Glutamatergic neuron (in vitro differentiated cells): Measurements from ENCODE around the gene ADAMTS16. TPM values are rescaled to one million over a fixed set of nuclear protein-coding genes. Genes with fewer than 3 reads are reported as not detected.

Experiments
- DNase-seq: peaks from one replicate; pipeline ENCODE4 v3.0.0; 2022
- H3K27ac Mint-ChIP-seq: one replicate; pipeline ENCODE4 v1.8.0; 2020; ENCODE audit warnings: mild to moderate bottlenecking, mixed read lengths, inconsistent platforms; ENCODE audit not compliant: unreplicated experiment
- H3K27me3 Mint-ChIP-seq: one replicate; pipeline ENCODE4 v1.8.0; 2020; ENCODE audit warnings: mild to moderate bottlenecking, moderate library complexity, mixed read lengths, inconsistent platforms; ENCODE audit not compliant: unreplicated experiment
- H3K36me3 Mint-ChIP-seq: one replicate; pipeline ENCODE4 v1.8.0; 2020; ENCODE audit warnings: mild to moderate bottlenecking, mixed read lengths, inconsistent platforms; ENCODE audit not compliant: unreplicated experiment
- H3K4me1 Mint-ChIP-seq: one replicate; pipeline ENCODE4 v1.8.0; 2020; ENCODE audit warnings: mild to moderate bottlenecking, low read depth, mixed read lengths, inconsistent platforms; ENCODE audit not compliant: unreplicated experiment
- H3K4me3 Mint-ChIP-seq: one replicate; pipeline ENCODE4 v1.8.0; 2020; ENCODE audit warnings: mild to moderate bottlenecking, mixed read lengths, inconsistent platforms; ENCODE audit not compliant: unreplicated experiment
- H3K9me3 Mint-ChIP-seq: one replicate; pipeline ENCODE4 v1.8.0; 2020; ENCODE audit warnings: mild to moderate bottlenecking, moderate library complexity, mixed read lengths, inconsistent platforms; ENCODE audit not compliant: unreplicated experiment
- total RNA-seq: library from RNA; stranded (reverse); fragmentation: NEBNext Ultra II Directional; extraction: Animal tissue kit (Norgen Biotek cat#: 25700); gene quantifications from one replicate; pipeline ENCODE4 v1.2.1, GENCODE V29; 2021; ENCODE audit not compliant: unreplicated experiment
- TF ChIP-seq, protein P1 (sequence below): fragments of 200-600 bp; sonication (generic); IDR thresholded peaks from one replicate; pipeline ENCODE4 v1.5.0; 2021; ENCODE audit not compliant: partially characterized antibody, unreplicated experiment

Gene ADAMTS16
- total RNA-seq, 1 donor from 2014 or later: 4.8 TPM

DNA sequence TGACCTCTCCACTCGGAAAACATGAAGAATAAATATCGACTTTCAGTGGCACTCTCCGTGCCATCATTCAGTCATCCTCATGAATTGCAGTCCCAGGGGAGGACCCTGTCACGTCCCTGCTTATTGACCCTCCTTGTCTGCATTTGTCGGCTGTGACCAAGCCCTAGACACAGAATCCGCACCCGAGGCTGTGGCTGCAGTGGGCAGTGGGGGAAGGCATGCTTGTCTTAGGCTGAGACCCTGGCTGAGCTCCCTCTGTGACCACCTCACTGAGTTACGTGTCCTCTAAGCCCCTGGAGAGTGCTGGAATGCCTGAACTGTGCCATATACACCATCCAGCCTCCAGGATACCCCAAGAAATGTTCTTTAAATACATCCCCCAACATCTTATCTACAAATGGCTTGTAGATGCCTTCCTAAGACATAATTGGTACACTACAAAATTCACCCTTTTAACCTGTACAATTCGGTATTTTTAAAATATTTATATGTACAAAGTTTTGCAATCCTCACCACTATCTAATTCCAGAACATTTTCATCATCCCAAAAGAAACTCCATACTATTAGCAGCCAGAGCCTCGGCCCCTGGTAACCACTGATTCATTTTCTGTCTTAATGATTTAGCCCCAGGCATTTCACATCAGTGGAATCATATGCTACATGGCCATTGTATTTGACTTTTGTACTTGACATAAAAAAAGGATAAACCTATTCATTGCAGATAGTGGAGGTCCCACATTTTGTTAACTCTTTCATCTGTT, 201.6 kb downstream of the ADAMTS16 start:
- peaks cover 8% of the 10 kb centered on the region for H3K27me3 Mint-ChIP-seq
- peak overlapping the region; percentile 79 for H3K4me3 Mint-ChIP-seq
- H3K36me3 Mint-ChIP-seq: no peaks in the 10 kb centered on the region
- DNase-seq: no peak
- peaks cover 17% of the 10 kb centered on the region for H3K9me3 Mint-ChIP-seq
- TF ChIP-seq, protein P1, sequence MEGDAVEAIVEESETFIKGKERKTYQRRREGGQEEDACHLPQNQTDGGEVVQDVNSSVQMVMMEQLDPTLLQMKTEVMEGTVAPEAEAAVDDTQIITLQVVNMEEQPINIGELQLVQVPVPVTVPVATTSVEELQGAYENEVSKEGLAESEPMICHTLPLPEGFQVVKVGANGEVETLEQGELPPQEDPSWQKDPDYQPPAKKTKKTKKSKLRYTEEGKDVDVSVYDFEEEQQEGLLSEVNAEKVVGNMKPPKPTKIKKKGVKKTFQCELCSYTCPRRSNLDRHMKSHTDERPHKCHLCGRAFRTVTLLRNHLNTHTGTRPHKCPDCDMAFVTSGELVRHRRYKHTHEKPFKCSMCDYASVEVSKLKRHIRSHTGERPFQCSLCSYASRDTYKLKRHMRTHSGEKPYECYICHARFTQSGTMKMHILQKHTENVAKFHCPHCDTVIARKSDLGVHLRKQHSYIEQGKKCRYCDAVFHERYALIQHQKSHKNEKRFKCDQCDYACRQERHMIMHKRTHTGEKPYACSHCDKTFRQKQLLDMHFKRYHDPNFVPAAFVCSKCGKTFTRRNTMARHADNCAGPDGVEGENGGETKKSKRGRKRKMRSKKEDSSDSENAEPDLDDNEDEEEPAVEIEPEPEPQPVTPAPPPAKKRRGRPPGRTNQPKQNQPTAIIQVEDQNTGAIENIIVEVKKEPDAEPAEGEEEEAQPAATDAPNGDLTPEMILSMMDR: no peak
- H3K4me1 Mint-ChIP-seq: peaks cover 50% of the 10 kb centered on the region
- peak overlapping the region; percentile 89 for H3K27ac Mint-ChIP-seq

DNA sequence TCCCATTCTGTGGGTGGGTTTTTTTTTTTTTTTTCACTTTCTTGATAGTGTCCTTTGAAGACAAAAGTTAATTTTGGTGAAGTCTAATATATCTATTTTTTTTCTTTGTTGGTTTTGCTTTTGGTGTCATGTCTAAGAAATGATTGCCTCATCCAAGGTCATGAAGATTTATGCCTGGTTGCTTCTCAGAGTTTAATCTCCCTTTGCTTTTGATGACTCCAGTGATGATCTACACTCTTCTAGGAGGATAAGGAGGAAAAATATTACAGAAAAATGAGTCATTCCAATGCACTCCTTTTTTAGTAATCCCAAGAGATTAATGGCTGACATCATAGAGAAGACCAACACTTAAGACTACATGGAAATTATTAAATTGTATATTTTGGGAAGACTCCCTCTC, 202.7 kb downstream of the ADAMTS16 start:
- TF ChIP-seq, protein P1: no peak
- Mint-ChIP-seq H3K4me1 (peaks cover 50% of the 10 kb centered on the region), H3K9me3 (peaks cover 19% of the 10 kb centered on the region), H3K4me3 (no peak overlapping the region), H3K27ac (no peak overlapping the region), H3K36me3 (no peaks in the 10 kb centered on the region), H3K27me3 (peaks cover 8% of the 10 kb centered on the region)
- DNase-seq: no peak

DNA sequence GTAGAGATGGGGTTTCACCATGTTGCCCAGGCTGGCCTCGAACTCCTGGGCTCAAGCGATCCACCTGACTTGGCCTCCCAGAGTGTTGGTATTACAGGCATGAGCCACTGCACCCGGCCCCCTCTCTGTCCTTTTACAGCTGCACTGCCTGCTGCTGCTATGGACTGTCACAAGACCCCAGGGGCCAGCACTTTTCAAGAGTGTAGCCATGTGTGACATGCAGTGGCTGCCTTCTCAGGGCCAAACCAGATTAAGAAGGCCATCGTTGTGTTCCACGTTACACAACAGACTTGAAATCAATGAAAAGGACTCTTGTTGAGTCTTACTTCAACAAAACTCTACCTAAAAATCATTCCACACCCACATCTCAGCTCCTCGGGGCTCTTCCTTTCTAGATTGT, 203.4 kb downstream of the ADAMTS16 start:
- no peak overlapping the region for H3K4me3 Mint-ChIP-seq
- H3K4me1 Mint-ChIP-seq: peaks cover 50% of the 10 kb centered on the region
- H3K27ac Mint-ChIP-seq: peak overlapping the region; percentile 73
- H3K36me3 Mint-ChIP-seq: no peaks in the 10 kb centered on the region
- TF ChIP-seq, protein P1: no peak
- H3K27me3 Mint-ChIP-seq: peaks cover 8% of the 10 kb centered on the region
- peaks cover 19% of the 10 kb centered on the region for H3K9me3 Mint-ChIP-seq
- peak; percentile 29 for DNase-seq

DNA sequence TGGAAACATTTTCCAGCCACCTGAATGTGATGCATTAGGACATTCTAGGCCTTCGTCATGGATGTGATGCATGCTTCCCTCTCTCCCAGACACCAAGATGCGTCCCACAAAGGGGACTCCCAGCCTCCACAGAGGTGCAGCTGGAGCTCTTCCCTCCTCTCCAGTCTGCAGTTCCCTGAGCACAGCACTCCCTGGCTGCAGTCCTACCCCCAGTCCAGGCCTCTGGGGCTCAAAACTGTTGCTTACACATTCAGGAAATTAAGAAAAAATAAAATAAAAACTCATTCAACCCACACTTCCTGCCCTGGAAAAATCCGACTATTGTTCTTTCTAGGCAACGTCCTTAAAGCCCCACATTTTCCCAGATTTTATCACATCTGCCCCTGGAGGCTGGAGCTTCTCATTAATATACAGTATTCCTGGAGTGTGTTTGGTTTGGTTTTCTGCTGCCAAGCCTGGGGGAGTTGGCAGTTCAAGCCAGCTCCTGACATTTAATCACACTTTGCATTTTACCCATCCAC, 204.0 kb downstream of the ADAMTS16 start:
- Mint-ChIP-seq H3K4me3 (no peak overlapping the region), H3K36me3 (no peaks in the 10 kb centered on the region), H3K27me3 (peaks cover 8% of the 10 kb centered on the region), H3K27ac (peak overlapping the region; percentile 73), H3K9me3 (peaks cover 19% of the 10 kb centered on the region), H3K4me1 (peaks cover 46% of the 10 kb centered on the region)
- TF ChIP-seq, protein P1: no peak
- DNase-seq: no peak

DNA sequence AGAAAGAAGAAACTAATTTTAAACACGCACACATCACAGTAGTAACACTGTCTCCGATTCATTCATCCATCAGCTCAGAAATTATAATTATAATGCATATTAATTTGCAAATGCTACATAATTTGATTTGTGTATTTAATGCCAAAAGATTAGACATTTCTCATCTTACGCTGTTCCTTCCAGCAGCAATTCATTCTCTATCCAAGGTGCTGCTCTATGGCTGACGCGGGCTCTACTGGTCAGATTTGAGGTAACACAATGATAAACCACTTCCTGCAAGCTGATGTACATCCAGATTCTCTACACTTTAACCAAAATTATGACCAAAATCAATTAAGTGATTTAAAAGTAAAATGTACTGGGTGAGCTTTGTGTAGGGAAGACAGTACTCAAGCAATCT, 204.5 kb downstream of the ADAMTS16 start:
- H3K27ac Mint-ChIP-seq: peak overlapping the region; percentile 73
- H3K9me3 Mint-ChIP-seq: peaks cover 19% of the 10 kb centered on the region
- H3K4me1 Mint-ChIP-seq: peaks cover 42% of the 10 kb centered on the region
- H3K36me3 Mint-ChIP-seq: no peaks in the 10 kb centered on the region
- TF ChIP-seq, protein P1: no peak
- no peak overlapping the region for H3K4me3 Mint-ChIP-seq
- H3K27me3 Mint-ChIP-seq: peaks cover 8% of the 10 kb centered on the region
- no peak for DNase-seq
